ENCODE measurements around the gene GNG5. TPM values are rescaled to one million over a fixed set of nuclear protein-coding genes. Genes with fewer than 3 reads are reported as not detected.
A peak's percentile ranks its signal among the peaks of the same experiment; 100 is the strongest.
"Not testable (repeated sequence)": the region's sequence is repeated elsewhere in the genome, so short reads cannot be mapped to it uniquely, and the experiment has no call there.

The GNG5 gene
- total RNA-seq = 100 to 1,000 TPM; 119 to 128 TPM

- peak; percentile 98 for DNase-seq
- Mint-ChIP-seq H3K36me3 (peaks cover 43% of the 10 kb centered on the region), H3K4me3 (peak within 1 kb of the TSS; percentile 100), H3K27me3 (peaks cover 4% of the 10 kb centered on the region), H3K4me1 (peaks cover 35% of the 10 kb centered on the region), H3K27ac (peak within 1 kb of the TSS; percentile 99), H3K9me3 (peaks cover 11% of the 10 kb centered on the region)
Measured at GRCh38 chr1:84506002-84506728, at the start of gene GNG5, which contains the start of gene SPATA1. GNG5 (minus strand) TSS chr1:84506581; CDS start chr1:84506091, 490 bp downstream. SPATA1 (plus strand) TSS chr1:84506386; CDS start chr1:84516360, 9,974 bp downstream.

- Mint-ChIP-seq H3K36me3 (peaks cover 5% of the 10 kb centered on the region), H3K9me3 (no peaks in the 10 kb centered on the region), H3K4me3 (no peak overlapping the region), H3K27me3 (no peaks in the 10 kb centered on the region), H3K27ac (no peak overlapping the region), H3K4me1 (peaks cover 3% of the 10 kb centered on the region)
- DNase-seq = no peak
Measured at GRCh38 chr1:84550826-84551225, 44.4 kb upstream of the GNG5 start.

DNA sequence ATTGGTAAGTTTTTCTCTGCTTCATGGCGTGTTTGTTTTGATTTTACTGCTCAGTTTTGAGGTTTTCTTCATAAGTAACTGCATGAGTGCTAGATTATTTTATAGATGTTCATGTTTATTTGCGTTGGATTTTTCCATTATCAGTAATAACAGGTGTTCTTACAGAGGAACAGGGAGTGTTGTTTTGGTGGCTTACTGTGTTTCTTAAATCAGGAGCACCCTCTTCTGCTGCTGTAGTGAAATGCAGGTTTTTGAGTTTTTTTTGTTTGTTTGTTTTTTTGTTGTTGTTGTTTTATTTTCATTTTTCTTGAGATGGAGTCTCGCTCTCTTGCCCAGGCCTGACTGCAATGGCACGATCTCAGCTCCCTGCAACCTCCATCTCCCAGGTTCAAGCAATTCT, 35.3 kb upstream of the GNG5 start:
- no peaks in the 10 kb centered on the region for H3K27me3 Mint-ChIP-seq
- H3K4me3 Mint-ChIP-seq = no peak overlapping the region
- peaks cover 22% of the 10 kb centered on the region for H3K4me1 Mint-ChIP-seq
- H3K27ac Mint-ChIP-seq = no peak overlapping the region
- no peaks in the 10 kb centered on the region for H3K9me3 Mint-ChIP-seq
- peaks cover 9% of the 10 kb centered on the region for H3K36me3 Mint-ChIP-seq
- no peak for DNase-seq

DNA sequence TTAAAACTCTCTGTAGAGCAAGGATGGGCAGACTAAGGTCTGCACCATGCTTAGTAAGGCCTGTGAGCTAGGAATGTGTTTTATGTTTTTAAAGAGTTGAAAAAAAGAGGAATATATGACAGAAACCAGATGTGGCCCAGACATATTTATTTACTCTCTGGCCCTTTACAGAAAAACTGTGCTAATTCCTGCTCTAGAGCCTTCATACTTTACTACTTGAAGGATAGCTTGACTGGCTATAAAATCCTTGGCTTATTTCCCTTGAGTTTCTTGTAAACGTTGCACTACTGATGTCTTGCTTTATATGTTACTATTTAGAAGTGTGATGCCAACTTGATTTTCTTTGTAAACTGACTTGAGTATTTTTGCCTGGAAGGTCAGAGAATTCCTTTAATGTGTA, 34.4 kb upstream of the GNG5 start:
- no peaks in the 10 kb centered on the region for H3K27me3 Mint-ChIP-seq
- H3K9me3 Mint-ChIP-seq = no peaks in the 10 kb centered on the region
- H3K27ac Mint-ChIP-seq = no peak overlapping the region
- peaks cover 21% of the 10 kb centered on the region for H3K4me1 Mint-ChIP-seq
- no peak for DNase-seq
- no peak overlapping the region for H3K4me3 Mint-ChIP-seq
- peaks cover 8% of the 10 kb centered on the region for H3K36me3 Mint-ChIP-seq

GRCh38 chr1:84539972-84540371, 33.6 kb upstream of the GNG5 start:
- Mint-ChIP-seq H3K4me1 (peaks cover 23% of the 10 kb centered on the region), H3K27ac (no peak overlapping the region), H3K4me3 (no peak overlapping the region), H3K9me3 (no peaks in the 10 kb centered on the region), H3K36me3 (peaks cover 8% of the 10 kb centered on the region), H3K27me3 (no peaks in the 10 kb centered on the region)
- no peak for DNase-seq

DNA sequence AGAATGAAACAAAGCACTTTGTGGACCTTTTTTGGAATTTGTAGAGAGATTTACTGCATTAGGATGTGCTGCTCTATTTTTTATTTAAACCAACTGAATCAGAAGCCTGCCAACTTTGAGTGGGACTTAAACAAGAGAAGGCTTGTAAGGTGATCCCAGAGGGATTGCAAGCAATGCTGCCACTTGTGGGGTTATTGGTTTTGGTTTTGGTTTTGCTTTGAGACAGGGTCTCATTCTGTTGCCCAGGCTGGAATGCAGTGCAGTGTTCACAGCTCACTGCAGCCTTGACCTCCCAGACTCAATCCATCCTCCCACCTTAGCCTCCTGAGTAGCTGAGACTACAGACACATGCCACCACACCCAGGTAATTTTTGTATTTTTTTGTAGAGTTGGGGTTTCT, 32.2 kb upstream of the GNG5 start:
- no peak overlapping the region for H3K4me3 Mint-ChIP-seq
- no peaks in the 10 kb centered on the region for H3K27me3 Mint-ChIP-seq
- peaks cover 8% of the 10 kb centered on the region for H3K36me3 Mint-ChIP-seq
- H3K4me1 Mint-ChIP-seq = peaks cover 23% of the 10 kb centered on the region
- DNase-seq = peak; percentile 6
- no peaks in the 10 kb centered on the region for H3K9me3 Mint-ChIP-seq
- no peak overlapping the region for H3K27ac Mint-ChIP-seq

DNA sequence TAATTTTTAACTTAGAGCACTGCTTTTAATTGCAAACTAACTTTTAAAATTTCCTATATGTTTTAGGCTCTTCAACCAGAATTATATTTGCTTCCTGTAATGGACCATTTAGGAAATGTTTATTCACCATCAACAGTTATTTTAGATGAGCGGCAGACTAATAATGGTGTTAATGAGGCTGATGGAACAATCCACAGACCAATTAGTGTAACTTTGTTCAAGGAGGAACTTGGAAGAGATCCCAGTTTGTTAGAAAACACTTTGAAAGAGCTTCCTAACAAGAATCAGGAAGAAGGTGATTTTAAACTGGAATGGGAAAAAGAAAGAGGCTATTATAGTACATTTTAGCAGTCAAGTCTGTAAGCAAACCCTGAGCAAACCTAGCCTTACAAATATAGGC, 19.4 kb upstream of the GNG5 start:
- no peak overlapping the region for H3K27ac Mint-ChIP-seq
- peaks cover 9% of the 10 kb centered on the region for H3K36me3 Mint-ChIP-seq
- H3K4me3 Mint-ChIP-seq = no peak overlapping the region
- H3K9me3 Mint-ChIP-seq = no peaks in the 10 kb centered on the region
- no peaks in the 10 kb centered on the region for H3K4me1 Mint-ChIP-seq
- H3K27me3 Mint-ChIP-seq = no peaks in the 10 kb centered on the region
- DNase-seq = no peak

GRCh38 chr1:84524590-84524989, 18.2 kb upstream of the GNG5 start:
- no peak overlapping the region for H3K27ac Mint-ChIP-seq
- H3K27me3 Mint-ChIP-seq = no peaks in the 10 kb centered on the region
- no peaks in the 10 kb centered on the region for H3K4me1 Mint-ChIP-seq
- no peak overlapping the region for H3K4me3 Mint-ChIP-seq
- no peak for DNase-seq
- H3K36me3 Mint-ChIP-seq = peaks cover 8% of the 10 kb centered on the region
- H3K9me3 Mint-ChIP-seq = no peaks in the 10 kb centered on the region

- no peaks in the 10 kb centered on the region for H3K27me3 Mint-ChIP-seq
- no peak for DNase-seq
Measured at GRCh38 chr1:84510668-84511067, 4.3 kb upstream of the GNG5 start.

GRCh38 chr1:84510165-84510564, 3.8 kb upstream of the GNG5 start:
- DNase-seq = no peak
- Mint-ChIP-seq H3K9me3 (peaks cover 11% of the 10 kb centered on the region), H3K27ac (no peak overlapping the region), H3K4me1 (peaks cover 3% of the 10 kb centered on the region), H3K27me3 (peaks cover 4% of the 10 kb centered on the region), H3K4me3 (no peak overlapping the region), H3K36me3 (peaks cover 20% of the 10 kb centered on the region)

More at GRCh38 chr1:84510668-84511067, 4.3 kb upstream of the GNG5 start:
- Mint-ChIP-seq H3K4me1 (peaks cover 3% of the 10 kb centered on the region), H3K4me3 (no peak overlapping the region), H3K9me3 (peaks cover 11% of the 10 kb centered on the region), H3K36me3 (peaks cover 15% of the 10 kb centered on the region), H3K27ac (no peak overlapping the region)

DNA sequence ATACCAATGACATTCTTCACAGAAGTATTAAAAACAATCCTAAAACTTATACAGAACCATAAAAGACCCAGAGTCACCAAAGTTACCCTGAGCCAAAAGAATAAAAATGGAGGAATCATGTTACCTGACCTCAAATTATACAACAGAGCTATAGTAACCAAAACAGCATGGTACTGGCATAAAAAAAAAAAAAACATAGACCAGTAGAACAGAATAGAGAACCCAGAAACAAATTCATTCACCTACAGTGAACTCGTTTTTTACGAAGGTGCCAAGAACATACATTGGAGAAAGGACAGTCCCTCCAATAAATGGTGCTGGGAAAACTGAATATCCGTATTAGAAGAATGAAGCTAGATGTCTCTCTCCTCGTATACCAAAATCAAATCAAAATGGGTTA, 2.6 kb upstream of the GNG5 start:
- Mint-ChIP-seq H3K27ac (no peak overlapping the region), H3K36me3 (peaks cover 29% of the 10 kb centered on the region), H3K9me3 (peaks cover 11% of the 10 kb centered on the region), H3K4me1 (peaks cover 13% of the 10 kb centered on the region), H3K27me3 (peaks cover 4% of the 10 kb centered on the region), H3K4me3 (no peak overlapping the region)
- DNase-seq = no peak

- peaks cover 29% of the 10 kb centered on the region for H3K36me3 Mint-ChIP-seq
Measured at GRCh38 chr1:84508510-84508909, 2.1 kb upstream of the GNG5 start.

GRCh38 chr1:84507887-84508286, 1.5 kb upstream of the GNG5 start:
- DNase-seq, H3K4me3 Mint-ChIP-seq, H3K27ac Mint-ChIP-seq, H3K27me3 Mint-ChIP-seq: not testable (repeated sequence)
- Mint-ChIP-seq H3K9me3 (peaks cover 11% of the 10 kb centered on the region), H3K4me1 (peaks cover 24% of the 10 kb centered on the region), H3K36me3 (peaks cover 33% of the 10 kb centered on the region)

More at GRCh38 chr1:84508510-84508909, 2.1 kb upstream of the GNG5 start:
- Mint-ChIP-seq H3K9me3 (peaks cover 11% of the 10 kb centered on the region), H3K4me1 (peaks cover 18% of the 10 kb centered on the region), H3K27me3 (peaks cover 4% of the 10 kb centered on the region), H3K27ac (no peak overlapping the region), H3K4me3 (no peak overlapping the region)
- DNase-seq = no peak

- Mint-ChIP-seq H3K4me3 (peak overlapping the region; percentile 97), H3K9me3 (peaks cover 11% of the 10 kb centered on the region), H3K27ac (peak overlapping the region; percentile 99), H3K4me1 (peaks cover 28% of the 10 kb centered on the region), H3K36me3 (peaks cover 37% of the 10 kb centered on the region), H3K27me3 (peaks cover 4% of the 10 kb centered on the region)
- DNase-seq = no peak
Measured at GRCh38 chr1:84506729-84507453, 510 bp upstream of the GNG5 start.

DNA sequence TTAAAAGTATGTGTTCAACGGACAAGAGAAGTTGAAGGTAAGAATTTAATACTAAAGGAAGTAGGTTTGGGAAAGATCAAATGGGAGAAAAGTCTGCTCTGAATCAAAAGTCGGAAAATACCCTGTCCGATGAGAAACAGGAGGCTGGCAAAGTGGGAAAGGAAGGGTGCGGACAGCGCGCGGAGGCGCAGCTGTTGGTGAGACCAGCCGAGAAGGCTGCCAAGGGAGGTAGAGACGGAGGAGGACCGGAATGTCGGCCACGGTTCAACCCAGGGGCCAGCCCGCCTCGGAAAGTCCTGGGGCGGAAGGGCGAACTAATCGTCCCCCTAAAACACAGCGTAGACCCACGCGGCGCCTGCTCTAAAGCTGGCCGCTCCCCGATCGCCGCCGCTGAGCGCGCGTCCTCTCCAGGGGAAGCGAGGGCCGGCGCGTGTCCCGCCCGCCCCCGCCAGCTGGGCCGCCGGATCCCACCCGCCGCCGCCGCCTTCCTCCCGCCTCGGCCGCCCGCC, 834 bp downstream of the GNG5 start:
- peaks cover 11% of the 10 kb centered on the region for H3K9me3 Mint-ChIP-seq
- peaks cover 38% of the 10 kb centered on the region for H3K4me1 Mint-ChIP-seq
- peak overlapping the region; percentile 100 for H3K4me3 Mint-ChIP-seq
- H3K36me3 Mint-ChIP-seq = peaks cover 44% of the 10 kb centered on the region
- DNase-seq = no peak
- peaks cover 4% of the 10 kb centered on the region for H3K27me3 Mint-ChIP-seq
- H3K27ac Mint-ChIP-seq = peak overlapping the region; percentile 99
